ELF-1 (cell line): ENCODE measurements around the gene PYGB.
"Not testable (repeated sequence)": the region's sequence is repeated elsewhere in the genome, so short reads cannot be mapped to it uniquely, and the experiment has no call there.

Experiments used
- DNase-seq: peaks from one replicate; pipeline ENCODE4 v3.0.0-alpha.2; 2016; ENCODE audit warnings: low read depth, low spot score

PYGB gene

DNA sequence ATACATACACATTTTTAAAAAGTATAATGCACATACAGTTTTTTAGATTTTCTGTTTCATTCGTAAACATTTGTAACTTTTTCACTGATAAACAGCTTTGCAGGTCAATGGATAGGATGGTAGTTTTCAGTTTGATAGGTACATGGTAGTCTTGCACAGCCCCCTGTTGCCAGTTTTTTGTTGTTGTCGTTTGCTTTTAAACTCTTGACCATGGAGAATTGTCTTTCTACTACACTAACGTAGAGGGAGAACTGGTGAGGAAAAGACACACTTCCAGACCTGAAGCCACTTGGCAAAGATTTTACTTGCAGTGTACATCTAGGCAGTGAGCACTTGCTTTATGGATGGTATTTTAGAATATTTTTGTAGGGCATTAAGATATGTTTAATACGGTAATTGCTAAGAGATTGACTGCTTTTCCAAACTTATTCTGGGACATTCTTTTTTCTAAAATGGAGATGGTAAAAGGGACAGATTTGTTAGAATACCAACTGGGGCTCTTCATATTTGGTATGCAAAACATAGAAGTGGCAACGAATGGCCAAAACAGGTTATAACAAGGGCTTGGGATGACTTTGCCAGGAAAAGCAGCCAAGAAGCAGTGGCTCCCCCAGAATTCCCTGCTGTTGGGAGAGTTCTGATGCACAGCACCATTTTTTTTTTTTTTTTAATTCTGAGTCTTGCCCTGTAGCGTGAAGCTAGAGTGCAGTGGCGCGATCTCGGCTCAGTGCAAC lies 1.5 kb downstream of the PYGB start:
- DNase-seq: no peak

DNA sequence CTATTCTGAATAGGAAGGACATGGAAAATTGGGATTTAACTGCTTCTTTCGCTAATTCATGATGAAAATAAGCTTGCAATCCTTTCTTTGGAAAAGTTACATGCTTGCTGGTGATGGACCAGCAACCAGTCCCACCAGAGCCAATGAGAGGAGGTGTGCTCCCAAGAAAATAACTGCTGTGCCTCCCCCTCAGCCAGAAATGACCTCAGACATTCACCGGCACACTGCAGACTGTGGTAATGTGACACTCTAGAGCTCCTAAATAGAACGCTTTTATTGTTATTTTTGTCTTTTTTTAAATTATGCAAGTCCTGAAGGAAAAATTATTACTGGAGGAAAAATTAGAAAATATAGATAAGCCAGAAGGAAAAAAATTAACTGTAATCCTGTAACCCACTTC lies 2.6 kb downstream of the PYGB start:
- DNase-seq: no peak

DNA sequence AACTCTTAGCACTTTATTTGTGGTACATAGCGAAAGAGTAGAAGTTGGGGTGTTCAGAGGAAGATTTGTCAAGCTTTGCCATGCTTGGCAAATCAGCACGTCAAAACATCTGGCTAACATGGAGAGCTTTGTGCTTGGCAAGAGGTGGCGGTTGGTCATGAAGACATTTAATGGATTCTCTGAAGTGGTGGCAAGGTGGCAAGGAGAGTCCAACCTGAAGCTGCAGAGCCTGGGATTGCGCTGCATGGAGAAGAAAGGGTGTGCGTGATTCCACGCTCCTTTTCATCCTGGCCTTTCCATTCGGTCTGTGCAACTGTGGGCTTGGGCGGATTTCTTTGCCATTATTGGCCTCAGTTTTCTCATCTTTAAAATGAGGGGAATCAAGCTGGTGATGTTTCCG lies 3.1 kb downstream of the PYGB start:
- no peak for DNase-seq

GRCh38 chr20:25251558-25251957 lies 3.7 kb downstream of the PYGB start:
- no peak for DNase-seq

- DNase-seq: no peak
Measured at GRCh38 chr20:25252230-25252651, 4.4 kb downstream of the PYGB start.

GRCh38 chr20:25252686-25253421 lies 5.0 kb downstream of the PYGB start:
- DNase-seq: peak; percentile 85

DNA sequence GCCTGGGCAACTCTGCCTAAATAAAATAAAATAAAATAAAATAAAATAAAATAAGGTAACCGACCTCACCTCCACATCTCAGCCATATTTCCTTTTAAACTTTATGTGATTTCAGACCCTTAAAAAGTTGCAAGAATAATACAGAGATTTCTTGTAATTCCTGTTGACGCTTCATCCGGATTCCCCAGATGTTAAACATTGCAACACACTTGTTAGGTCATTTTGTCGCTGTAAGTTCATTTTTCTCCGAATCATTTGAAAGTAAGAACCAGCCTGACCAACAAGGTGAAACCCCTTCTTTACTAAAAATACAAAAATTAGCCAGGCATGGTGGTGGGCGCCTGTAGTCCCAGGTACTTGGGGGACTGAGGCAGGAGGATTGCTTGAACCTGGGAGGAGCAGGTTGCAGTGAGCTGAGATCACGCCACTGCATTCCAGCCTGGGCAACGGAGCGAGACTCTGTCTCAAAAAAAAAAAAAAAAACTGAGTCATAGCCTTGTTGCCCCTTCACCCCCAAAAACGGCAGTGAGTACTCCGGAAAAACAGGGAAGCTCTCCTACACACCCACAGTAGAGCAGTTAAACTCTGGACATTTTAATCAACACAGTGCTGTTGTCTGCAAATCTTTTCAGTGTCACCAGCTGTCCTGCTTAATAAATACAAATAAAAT lies 5.9 kb downstream of the PYGB start:
- DNase-seq: no peak

DNA sequence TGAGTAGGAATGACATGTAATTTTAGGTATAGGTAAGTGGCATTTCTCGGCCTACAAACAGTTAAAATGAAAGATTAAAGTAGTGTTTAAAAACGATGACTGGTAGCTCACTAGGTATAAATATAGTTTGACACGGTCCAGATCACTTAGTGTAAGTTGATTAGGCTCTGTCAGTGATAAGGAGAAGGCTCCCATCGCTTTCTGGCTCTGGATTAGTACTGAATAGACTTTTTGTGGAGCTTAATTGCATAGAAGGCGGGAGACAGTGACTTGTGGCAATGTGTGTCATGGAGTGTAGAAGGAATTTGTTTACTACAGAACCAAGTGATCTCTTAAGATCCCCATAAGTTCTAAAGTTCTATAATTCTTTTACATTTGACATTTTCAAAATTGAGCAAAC lies 6.7 kb downstream of the PYGB start:
- DNase-seq: no peak

DNA sequence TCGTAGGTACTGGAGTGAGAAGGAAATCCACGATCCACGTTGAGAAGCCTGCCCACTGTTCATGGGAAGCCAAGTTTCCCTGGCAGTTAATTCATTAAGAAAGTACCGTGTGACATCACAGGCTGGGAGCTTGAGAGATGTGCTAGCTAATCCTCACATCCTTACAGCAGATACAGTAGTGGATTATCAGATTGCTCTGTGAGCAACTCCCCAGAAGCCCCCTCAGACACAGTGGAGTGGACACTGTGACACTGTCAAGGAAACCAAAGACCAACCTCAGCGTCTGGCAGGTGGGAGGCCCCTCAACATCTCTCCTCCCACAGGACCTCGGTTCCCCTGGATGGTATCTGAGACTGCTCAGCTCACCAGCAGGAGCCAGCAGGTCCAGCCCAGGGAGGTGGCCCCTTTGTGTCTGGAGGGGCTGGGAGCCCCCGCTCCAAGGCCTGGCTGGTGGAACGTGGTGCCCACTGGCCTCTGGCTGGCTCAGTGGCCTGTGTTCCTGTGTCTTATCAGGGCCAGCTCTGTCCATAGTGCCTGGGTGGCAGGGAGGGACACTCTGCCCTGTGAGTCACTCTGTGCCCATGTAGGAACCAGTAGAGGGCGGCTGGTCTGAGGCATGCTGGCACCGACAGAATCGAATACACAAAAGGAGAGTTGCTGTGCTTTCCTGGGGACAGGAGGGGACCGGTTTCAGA lies 7.2 kb downstream of the PYGB start:
- DNase-seq: no peak

- DNase-seq: no peak
Measured at GRCh38 chr20:25256226-25256859, 8.5 kb downstream of the PYGB start.

DNA sequence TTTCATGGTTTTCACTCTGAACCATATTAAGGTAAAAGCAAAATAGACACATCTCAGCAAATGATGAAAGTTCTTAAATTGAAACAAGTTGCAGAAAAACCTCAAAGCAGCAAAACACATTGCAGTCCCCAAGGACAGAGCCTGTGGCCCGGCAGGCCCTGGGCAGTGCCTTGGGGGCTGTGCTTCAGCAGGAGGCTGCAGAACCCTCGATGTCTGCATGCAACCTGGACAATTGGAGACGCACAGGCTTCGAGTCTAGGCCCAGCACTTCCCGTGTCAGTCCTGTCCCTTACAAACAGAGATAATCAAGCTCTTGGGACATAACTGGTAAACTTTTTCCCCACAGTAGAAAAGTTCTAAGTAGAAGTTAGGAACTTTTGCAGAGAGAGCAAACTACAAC lies 9.2 kb downstream of the PYGB start:
- no peak for DNase-seq

- DNase-seq: no peak
Measured at GRCh38 chr20:25257756-25258475, 10.0 kb downstream of the PYGB start.

DNA sequence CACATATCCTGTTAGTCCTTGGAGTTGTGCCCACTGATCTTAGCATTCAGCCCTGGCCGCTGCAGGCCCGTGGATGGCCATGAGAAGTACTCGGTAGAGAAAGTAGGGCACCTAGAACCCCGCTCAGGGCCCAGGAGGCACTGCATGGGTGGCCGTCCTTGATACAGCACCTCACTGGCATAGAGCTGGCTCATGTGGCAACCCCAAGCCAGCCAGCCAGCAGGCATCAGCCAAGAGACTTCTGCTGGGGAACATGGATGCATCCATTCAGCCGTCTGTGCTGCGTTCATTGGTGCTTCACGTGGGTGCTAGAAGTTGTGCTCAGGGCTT lies 10.6 kb downstream of the PYGB start:
- no peak for DNase-seq

- no peak for DNase-seq
Measured at GRCh38 chr20:25258828-25259227, 10.9 kb downstream of the PYGB start.

GRCh38 chr20:25259358-25259757 lies 11.5 kb downstream of the PYGB start:
- DNase-seq: no peak

- no peak for DNase-seq
Measured at GRCh38 chr20:25259788-25260254, 11.9 kb downstream of the PYGB start.

DNA sequence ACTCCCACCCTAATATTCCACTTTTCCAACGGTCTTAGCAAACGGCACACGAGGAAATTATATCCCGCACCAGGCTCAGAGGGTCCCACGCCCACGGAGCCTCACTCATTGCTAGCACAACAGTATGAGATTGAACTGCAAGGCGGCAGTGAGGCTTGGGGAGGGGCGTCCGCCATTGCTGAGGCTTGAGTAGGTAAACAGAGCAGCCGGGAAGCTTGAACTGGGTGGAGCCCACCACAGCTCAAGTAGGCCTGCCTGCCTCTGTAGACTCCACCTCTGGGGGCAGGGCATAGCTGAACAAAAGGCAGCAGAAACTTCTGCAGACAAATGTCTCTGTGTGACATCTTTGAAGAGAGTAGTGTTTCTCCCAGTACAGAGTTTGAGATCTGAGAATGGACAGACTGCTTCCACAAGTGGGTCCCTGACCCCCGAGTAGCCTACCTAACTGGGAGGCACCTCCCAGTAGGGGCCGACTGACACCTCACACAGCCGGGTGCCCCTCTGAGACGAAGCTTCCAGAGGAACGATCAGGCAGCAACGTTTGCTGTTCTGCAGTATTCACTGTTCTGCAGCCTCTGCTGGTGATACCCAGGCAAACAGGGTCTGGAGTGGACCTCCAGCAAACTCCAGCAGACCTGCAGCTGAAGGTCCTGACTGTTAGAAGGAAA lies 13.0 kb downstream of the PYGB start:
- not testable (repeated sequence) for DNase-seq

DNA sequence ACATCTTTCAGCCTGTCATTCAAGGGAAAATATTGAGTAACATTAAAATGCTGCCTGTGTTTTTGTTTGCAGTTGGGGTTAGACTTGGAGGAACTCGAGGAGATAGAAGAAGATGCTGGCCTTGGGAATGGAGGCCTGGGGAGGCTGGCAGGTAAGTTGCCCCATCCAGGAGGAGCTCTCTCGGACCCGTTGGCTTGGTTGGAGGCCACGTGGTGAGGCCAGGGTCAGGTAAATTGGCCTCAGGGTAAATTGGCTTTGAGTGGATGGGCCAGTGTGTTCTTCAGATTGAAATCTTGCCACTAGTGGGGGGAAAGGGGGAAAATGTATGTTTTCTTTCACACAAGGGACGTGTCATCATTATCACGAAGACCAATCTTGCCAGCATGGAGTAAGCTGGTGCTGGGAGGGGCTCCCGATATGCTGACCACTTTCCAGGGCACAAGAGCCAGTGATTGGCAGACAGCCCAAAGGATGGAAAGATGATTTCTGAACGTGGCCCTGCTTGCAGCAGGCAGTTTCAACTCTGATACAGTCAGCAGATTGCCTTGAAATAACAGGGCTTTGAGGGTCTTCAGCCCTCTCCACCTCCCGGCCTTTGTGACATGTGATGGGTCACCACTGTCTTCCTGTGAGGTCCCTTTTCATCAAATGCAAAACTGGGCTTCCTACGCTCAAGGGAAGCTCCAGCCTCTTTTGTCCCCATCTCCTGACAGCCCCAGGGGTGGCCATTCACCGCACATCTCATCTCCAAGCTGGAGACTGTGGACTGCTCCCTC lies 21.4 kb downstream of the PYGB start:
- no peak for DNase-seq

DNA sequence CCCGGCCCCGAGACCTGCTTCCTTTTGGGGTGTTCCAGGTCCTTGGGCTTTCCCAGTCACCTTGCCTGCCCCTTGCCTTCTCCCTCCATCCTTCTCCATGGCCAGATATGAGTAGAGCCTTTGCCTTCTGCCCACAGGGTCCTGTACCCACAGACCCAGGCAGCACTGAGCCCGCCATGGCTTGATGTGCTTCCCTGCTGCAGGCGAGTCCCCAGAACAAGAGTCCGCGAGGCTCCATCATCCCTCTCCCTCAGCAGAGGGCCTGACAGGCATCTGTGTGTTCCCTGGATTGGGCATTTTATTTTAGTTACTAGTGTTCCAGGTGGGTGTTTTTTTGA lies 21.9 kb downstream of the PYGB start:
- no peak for DNase-seq

GRCh38 chr20:25270829-25271251 lies 23.0 kb downstream of the PYGB start:
- DNase-seq: no peak
